ENCODE measurements around the gene C5AR2.
"Not testable (repeated sequence)": the region's sequence is repeated elsewhere in the genome, so short reads cannot be mapped to it uniquely, and the experiment has no call there.

C5AR2 gene

DNA sequence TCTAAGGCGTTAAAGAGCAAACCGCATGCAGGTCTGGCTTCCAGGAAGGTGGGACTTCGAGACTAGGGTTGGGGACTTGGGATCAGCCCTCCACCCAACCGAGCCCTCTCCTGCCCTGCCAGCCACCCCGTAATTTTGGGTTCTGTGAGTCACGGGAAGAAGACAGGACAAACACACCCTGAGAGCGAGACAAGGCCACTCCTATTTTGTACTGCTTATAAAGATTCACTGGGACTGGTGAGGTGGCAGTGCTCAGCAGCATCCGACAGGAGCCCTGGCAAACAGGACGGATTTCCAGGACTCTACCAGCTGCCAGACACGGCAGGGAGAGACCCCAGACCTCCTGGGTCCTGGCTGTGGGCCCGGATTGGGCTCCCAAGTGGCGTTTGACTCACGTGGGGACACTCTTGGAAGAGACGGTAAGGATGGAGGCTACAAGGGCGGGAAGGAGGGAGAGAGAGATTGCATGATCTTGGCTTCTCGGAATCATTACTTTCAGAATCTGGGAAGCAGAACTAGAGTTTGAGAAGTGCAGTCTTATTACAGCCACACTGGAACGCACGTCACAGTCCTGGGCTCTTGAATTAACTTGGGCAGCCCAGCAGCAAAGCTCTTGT lies at the start of gene C5AR2:
C5AR2 (plus strand) TSS at position 245 of the 617 bp plus-strand sequence. CDS start 8,625 bp downstream, outside the sequence.
- no peak for DNase-seq (ENCODE audit: low spot score)

- DNase-seq (ENCODE audit: low spot score): no peak
Measured at GRCh38 chr19:47283405-47284059, 48.4 kb upstream of the C5AR2 start.

- DNase-seq (ENCODE audit: low spot score): no peak
Measured at GRCh38 chr19:47284324-47284899, 47.6 kb upstream of the C5AR2 start.

- peak; percentile 63 for DNase-seq (ENCODE audit: low spot score)
Measured at GRCh38 chr19:47296036-47296435, 35.9 kb upstream of the C5AR2 start.

DNA sequence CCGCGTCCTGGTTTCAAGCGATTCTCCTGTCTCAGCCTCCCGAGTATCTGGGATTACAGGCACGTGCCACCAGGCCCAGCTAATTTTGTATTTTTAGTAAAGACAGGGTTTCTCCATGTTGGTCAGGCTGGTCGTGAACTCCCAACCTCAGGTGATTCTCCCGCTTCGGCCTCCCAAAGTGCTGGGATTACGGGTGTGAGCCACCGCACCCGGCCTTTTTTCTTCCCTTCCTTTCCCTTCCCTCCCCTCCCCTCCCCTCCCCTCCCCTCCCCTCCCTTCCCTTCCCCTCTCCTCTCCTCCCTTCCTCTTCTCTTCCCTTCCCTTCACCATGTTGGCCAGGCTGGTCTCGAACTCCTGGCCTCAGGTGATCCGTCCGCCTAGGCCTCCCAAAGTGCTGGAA lies 31.1 kb upstream of the C5AR2 start:
- not testable (repeated sequence) for DNase-seq (ENCODE audit: low spot score)

DNA sequence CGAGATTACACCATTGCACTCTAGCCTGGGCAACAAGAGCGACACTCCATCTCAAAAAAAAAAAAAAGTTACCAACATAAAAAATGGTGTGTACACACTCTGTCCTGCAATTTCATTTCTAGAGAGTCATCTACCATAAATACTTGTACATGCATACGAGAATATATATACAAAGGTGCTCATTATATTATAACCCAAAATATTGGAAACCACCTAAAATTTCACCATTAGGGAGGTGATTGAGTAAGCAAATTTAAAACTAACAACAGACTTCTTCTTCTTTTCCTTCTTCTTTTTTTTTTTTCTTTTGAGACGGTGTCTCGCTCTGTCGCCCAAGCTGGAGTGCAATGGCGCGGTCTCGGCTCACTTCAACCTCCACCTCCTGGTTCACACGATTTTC lies 29.7 kb upstream of the C5AR2 start:
- DNase-seq (ENCODE audit: low spot score): no peak

DNA sequence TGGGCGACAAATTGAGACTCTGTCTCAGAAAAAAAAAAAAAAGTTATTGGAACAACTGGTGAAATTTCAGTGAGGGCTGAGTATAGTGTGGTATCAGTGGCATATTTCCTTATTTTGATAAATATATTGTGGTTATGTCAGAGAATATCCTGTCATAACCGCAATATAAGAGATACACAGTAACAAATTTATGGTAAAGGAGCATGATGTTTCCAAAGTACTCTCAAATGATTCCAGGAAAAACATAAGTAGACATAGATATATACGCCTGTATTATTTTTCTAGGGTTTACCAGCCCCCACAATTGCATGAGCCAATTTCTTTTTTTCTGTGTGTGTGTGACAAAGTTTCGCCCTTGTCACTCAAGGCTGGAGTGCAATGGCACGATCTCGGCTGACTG lies 28.0 kb upstream of the C5AR2 start:
- no peak for DNase-seq (ENCODE audit: low spot score)

DNA sequence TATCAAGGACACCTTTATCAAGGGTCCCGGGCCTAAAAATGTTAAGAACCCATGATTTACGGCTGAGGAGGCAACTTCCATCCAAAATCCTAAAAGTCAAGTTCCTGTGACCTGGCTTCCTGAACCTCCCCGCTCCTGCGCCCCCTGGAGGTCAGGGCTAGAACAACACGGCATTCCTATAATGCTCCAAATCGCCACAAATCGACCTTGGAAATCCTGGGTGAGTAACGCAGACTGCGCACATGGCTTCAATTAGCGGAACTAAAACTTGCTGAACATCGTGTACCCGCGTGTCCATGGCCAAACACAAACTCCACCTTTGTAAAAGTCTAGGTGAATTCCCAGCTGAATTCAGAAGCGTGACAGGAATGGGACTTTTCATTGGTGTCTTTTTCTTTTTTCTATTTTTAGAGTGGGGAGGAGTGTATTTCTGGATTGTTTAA lies 26.6 kb upstream of the C5AR2 start:
- DNase-seq (ENCODE audit: low spot score): peak; percentile 86

GRCh38 chr19:47306303-47306702 lies 25.7 kb upstream of the C5AR2 start:
- DNase-seq (ENCODE audit: low spot score): no peak

DNA sequence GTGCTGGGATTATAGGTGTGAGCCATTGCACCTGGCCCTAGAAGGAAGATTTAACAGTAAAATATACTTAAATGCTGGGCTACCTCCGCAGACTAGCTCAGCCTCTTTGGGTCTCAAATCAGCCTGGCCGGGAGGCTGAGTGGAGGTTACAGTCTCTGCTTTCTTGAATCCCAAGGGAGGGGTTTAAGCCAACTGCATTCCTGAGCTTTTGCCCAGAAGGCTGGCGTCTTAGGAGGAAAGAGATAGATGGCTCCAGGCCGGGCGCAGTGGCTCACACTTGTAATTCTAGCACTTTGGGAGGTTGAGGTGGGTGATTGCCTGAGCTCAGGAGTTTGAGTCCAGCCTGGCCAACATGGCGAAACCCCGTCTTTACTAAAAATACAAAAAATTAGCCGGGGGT lies 22.9 kb upstream of the C5AR2 start:
- DNase-seq (ENCODE audit: low spot score): no peak

- no peak for DNase-seq (ENCODE audit: low spot score)
Measured at GRCh38 chr19:47309608-47310007, 22.4 kb upstream of the C5AR2 start, which contains the start of gene C5AR1. Gene C5AR1 (plus strand): TSS chr19:47309861. CDS start chr19:47309896, 35 bp downstream.

DNA sequence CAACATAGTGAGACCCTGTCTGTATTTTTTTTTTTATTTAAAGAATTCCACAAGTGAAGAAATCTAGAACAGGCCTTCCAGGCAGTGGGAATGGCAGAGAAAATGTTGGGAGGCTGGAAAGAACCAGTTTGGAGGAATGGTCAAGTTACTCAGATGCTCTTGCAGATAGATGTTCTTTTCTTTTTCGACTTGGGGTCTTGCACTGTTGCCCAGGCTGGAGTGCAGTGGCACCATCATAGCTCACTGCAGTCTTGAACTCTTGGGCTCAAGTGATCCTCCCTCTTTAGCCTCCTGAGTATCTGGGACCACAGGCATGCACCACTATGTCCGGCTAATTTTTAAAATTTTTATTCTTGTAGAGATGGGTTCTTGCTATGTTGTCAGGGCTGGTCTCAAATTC lies 21.7 kb upstream of the C5AR2 start:
- DNase-seq (ENCODE audit: low spot score): no peak

GRCh38 chr19:47310819-47311218 lies 21.2 kb upstream of the C5AR2 start:
- DNase-seq (ENCODE audit: low spot score): no peak

- no peak for DNase-seq (ENCODE audit: low spot score)
Measured at GRCh38 chr19:47312366-47313006, 19.5 kb upstream of the C5AR2 start.

DNA sequence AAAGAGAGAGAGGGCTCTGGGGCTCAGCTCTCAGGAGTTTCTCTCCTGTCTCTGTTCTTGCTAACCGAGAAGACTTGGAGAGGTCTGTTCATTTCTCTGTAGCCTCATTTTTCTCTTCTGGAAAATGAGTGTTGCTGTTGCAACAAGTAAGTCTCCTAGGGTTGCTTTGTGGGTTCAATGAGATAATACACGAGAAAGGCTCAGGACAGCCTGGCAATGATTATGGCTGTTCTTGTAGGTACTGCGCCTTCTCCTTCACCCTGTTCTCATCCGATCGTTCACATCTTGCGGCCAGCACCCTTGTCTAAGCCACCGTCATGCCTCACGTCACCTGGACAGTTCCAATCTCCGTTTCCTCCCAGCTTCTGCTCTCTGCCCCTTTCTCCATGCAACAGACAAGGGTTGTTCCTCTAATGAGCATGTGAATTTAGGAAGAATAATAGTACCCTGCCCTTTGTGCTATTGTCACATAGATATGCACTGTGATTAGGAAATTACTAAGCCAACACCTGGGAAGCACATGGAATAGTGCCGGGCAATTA lies 18.1 kb upstream of the C5AR2 start:
- no peak for DNase-seq (ENCODE audit: low spot score)

- peak; percentile 84 for DNase-seq (ENCODE audit: low spot score)
Measured at GRCh38 chr19:47315125-47315821, 16.7 kb upstream of the C5AR2 start.

GRCh38 chr19:47316513-47316912 lies 15.5 kb upstream of the C5AR2 start:
- DNase-seq (ENCODE audit: low spot score): no peak

- no peak for DNase-seq (ENCODE audit: low spot score)
Measured at GRCh38 chr19:47319923-47320871, 11.8 kb upstream of the C5AR2 start.

GRCh38 chr19:47321630-47322029 lies 10.3 kb upstream of the C5AR2 start:
- no peak for DNase-seq (ENCODE audit: low spot score)

DNA sequence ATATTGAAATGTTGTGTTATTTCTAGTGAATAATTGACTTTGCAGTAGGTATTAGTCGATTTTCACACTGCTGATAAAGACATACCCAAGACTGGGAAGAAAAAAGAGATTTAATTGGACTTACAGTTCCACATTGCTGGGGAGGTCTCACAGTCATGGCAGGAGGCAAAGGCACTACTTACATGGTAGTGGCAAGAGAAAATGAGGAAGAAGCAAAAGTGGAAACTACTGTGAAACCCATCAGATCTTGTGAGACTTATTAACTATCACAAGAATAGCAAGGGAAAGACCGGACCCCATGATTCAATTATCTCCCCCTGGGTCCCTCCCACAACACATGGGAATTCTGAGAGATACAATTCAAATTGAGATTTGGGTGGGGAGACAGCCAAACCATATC lies 9.9 kb upstream of the C5AR2 start:
- no peak for DNase-seq (ENCODE audit: low spot score)

- no peak for DNase-seq (ENCODE audit: low spot score)
Measured at GRCh38 chr19:47323409-47323808, 8.6 kb upstream of the C5AR2 start.
